ENCODE results near the gene POLD2.

DNA sequence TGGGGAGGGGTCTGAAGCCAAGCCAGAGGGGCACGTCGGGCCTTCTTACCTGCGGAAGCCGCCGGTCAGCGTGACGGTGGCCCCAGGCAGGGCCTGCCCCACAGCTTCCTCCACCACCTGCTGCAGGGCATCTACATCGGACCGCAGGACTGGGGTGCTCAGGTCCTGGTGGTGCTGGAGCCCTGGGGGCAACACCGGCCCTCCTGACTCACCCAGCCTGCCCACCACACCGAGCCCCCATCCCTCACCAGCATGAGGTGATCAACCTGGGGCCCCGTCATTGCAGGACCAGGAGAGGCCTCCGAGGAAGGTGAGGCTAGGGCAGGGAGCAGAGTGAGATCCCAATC, 49.0 kb downstream of the POLD2 start:
- TF ChIP-seq SIN3A (IDR thresholded peaks at IDR 0.05; ENCODE audit: borderline replicate concordance, insufficient read depth, low read length) (no peak), REST (IDR thresholded peaks at IDR 0.05; ENCODE audit: insufficient read depth in 1 of 2, low read depth in 2 of 2, low read length in 2 of 2) (no peak)
